ENCODE data around the gene HSD17B3. TPM values are rescaled to one million over a fixed set of nuclear protein-coding genes. Genes with fewer than 3 reads are reported as not detected.

Gene HSD17B3
- total and polyA plus RNA-seq, 2 experiments from 2014 or later: not detected

DNA sequence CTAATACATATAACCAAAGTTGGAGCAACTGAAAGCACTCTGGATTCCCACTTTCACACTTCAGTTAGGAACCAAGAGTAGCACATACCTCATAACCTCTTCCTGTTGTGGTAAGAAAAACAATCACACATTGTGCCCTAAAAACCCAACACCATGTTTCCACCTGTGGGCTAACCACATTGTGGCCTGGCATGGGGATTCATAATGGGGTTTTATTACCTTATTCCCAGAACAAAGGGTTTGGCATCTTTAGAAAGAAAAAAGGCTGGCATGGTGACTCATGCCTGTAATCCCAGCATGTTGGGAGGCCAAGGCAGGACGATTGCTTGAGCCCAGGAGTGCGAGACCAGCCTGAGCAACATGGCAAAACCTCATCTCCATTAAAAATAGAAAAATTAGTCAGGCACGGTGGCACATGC lies 60.6 kb downstream of the HSD17B3 start (continued):
- no peak for TF ChIP-seq ZNF462 (CRISPR knock-in tag; IDR thresholded peaks at IDR 0.05)
- no peak for TF ChIP-seq CREB1 (CRISPR knock-in tag; IDR thresholded peaks at IDR 0.05; ENCODE audit: low read depth)
- no peak for TF ChIP-seq POLR2AphosphoS5 (IDR thresholded peaks at IDR 0.05; ENCODE audit: low read depth)
- no peak for TF ChIP-seq STAT1 (IDR thresholded peaks at IDR 0.05; ENCODE audit: unreplicated experiment)
- no peak for TF ChIP-seq CTCF (conservative IDR thresholded peaks at IDR 0.05; ENCODE audit: low read depth in 2 of 2)
- TF ChIP-seq ZNF331 (CRISPR knock-in tag; IDR thresholded peaks at IDR 0.05; ENCODE audit: low read depth): no peak
- no peak for TF ChIP-seq ETS1 (IDR thresholded peaks at IDR 0.05)
- no peak for TF ChIP-seq NANOG (IDR thresholded peaks at IDR 0.05; ENCODE audit: borderline replicate concordance)

Measured in GM23338 (cell line).